WTC11 (cell line): ENCODE measurements around the gene KRT72. TPM values are rescaled to one million over a fixed set of nuclear protein-coding genes. Genes with fewer than 3 reads are reported as not detected.

Source experiments
- ATAC-seq: fragments of 200-7000 bp; cut with Tn5 transposase; 2 replicates; pipeline ENCODE4 v1.10.0; 2021; ENCODE audit warnings: mild to moderate bottlenecking, moderate library complexity
- CTCF ChIA-PET: fragments of 300-600 bp; sonication (Branson Sonifier 250); formaldehyde crosslinking; loops from one replicate; lab custom pipeline; 2021; ENCODE audit warnings: antibody characterized with exemption; lab: Charles Lee
- POLR2A ChIA-PET: fragments of 350-600 bp; sonication (Branson Sonifier 250); formaldehyde crosslinking; loops from one replicate; lab custom pipeline; 2021; ENCODE audit warnings: antibody characterized with exemption; lab: Charles Lee
- DNase-seq: peaks from one replicate; pipeline ENCODE4 v3.0.0; 2021; ENCODE audit warnings: low spot score
- H3K27ac Mint-ChIP-seq: 2 replicates; pipeline ENCODE4 v1.8.0; 2021; ENCODE audit warnings: mixed read lengths
- H3K27me3 Mint-ChIP-seq: 2 replicates; pipeline ENCODE4 v1.8.0; 2021; ENCODE audit warnings: low read depth, mild to moderate bottlenecking, moderate library complexity, mixed read lengths
- H3K36me3 Mint-ChIP-seq: 2 replicates; pipeline ENCODE4 v1.8.0; 2021; ENCODE audit warnings: mixed read lengths
- H3K4me1 Mint-ChIP-seq: 2 replicates; pipeline ENCODE4 v1.8.0; 2022; ENCODE audit warnings: mixed read lengths
- H3K4me3 Mint-ChIP-seq: 2 replicates; pipeline ENCODE4 v1.8.0; 2021; ENCODE audit warnings: mild to moderate bottlenecking, moderate library complexity, mixed read lengths
- H3K9me3 Mint-ChIP-seq: 2 replicates; pipeline ENCODE4 v1.8.0; 2021; ENCODE audit warnings: mixed read lengths
- ATF6 ChIP-seq: sonication (generic); formaldehyde crosslinking; IDR thresholded peaks from 2 replicates; pipeline ENCODE4 v1.8.1; 2023; ENCODE audit warnings: mild to moderate bottlenecking, missing genetic modification reagents
- CDX4 ChIP-seq: fragments of 250-450 bp; sonication (Bioruptor Pico); IDR thresholded peaks from 2 replicates; pipeline ENCODE4 v1.9.0; 2021; ENCODE audit warnings: moderate library complexity, mild to moderate bottlenecking, inconsistent platforms, borderline replicate concordance
- E2F1 ChIP-seq: sonication (generic); formaldehyde crosslinking; IDR thresholded peaks from 2 replicates; pipeline ENCODE4 v1.8.0; 2022; ENCODE audit warnings: mild to moderate bottlenecking, missing genetic modification reagents
- FOXP4 ChIP-seq: sonication (generic); formaldehyde crosslinking; IDR thresholded peaks from 2 replicates; pipeline ENCODE4 v1.8.0; 2022; ENCODE audit warnings: mild to moderate bottlenecking, missing genetic modification reagents
- IRF1 ChIP-seq: sonication (generic); formaldehyde crosslinking; IDR thresholded peaks from 2 replicates; pipeline ENCODE4 v1.8.0; 2023; ENCODE audit warnings: missing genetic modification reagents
- IRF2 ChIP-seq: sonication (generic); formaldehyde crosslinking; IDR thresholded peaks from 2 replicates; pipeline ENCODE4 v1.8.0; 2022; ENCODE audit warnings: low read depth, missing genetic modification reagents, borderline replicate concordance
- JAZF1 ChIP-seq: fragments of 250-450 bp; sonication (Bioruptor Pico); IDR thresholded peaks from 2 replicates; pipeline ENCODE4 v1.9.0; 2021; ENCODE audit warnings: moderate library complexity, mild to moderate bottlenecking, inconsistent platforms
- MAX ChIP-seq: sonication (generic); formaldehyde crosslinking; IDR thresholded peaks from 2 replicates; pipeline ENCODE4 v1.8.0; 2022; ENCODE audit warnings: mild to moderate bottlenecking, missing genetic modification reagents
- MLX ChIP-seq: sonication (generic); formaldehyde crosslinking; IDR thresholded peaks from 2 replicates; pipeline ENCODE4 v1.8.1; 2023; ENCODE audit warnings: mild to moderate bottlenecking, missing genetic modification reagents, moderate library complexity
- NR3C1 ChIP-seq: sonication (generic); formaldehyde crosslinking; conservative IDR thresholded peaks from 2 replicates; pipeline ENCODE4 v1.8.1; 2023; ENCODE audit warnings: low read depth, mild to moderate bottlenecking, missing genetic modification reagents
- RELA ChIP-seq: sonication (generic); formaldehyde crosslinking; IDR thresholded peaks from 2 replicates; pipeline ENCODE4 v1.8.1; 2022; ENCODE audit warnings: missing genetic modification reagents, mild to moderate bottlenecking, borderline replicate concordance
- STAT6 ChIP-seq: sonication (generic); formaldehyde crosslinking; conservative IDR thresholded peaks from 2 replicates; pipeline ENCODE4 v1.8.1; 2023; ENCODE audit warnings: mild to moderate bottlenecking, low read depth, missing genetic modification reagents, moderate library complexity
- USF1 ChIP-seq: sonication (generic); formaldehyde crosslinking; IDR thresholded peaks from 2 replicates; pipeline ENCODE4 v1.8.0; 2022; ENCODE audit warnings: mild to moderate bottlenecking, missing genetic modification reagents
- ZBTB43 ChIP-seq: sonication (generic); formaldehyde crosslinking; IDR thresholded peaks from 2 replicates; pipeline ENCODE4 v1.8.1; 2023; ENCODE audit warnings: mild to moderate bottlenecking, missing genetic modification reagents
- ZMAT4 ChIP-seq: fragments of 250-450 bp; sonication (Bioruptor Pico); IDR thresholded peaks from 2 replicates; pipeline ENCODE4 v1.9.0; 2021; ENCODE audit warnings: mild to moderate bottlenecking
- ZNF317 ChIP-seq: sonication (generic); formaldehyde crosslinking; IDR thresholded peaks from 2 replicates; pipeline ENCODE4 v1.8.1; 2023; ENCODE audit warnings: low read depth, mild to moderate bottlenecking, moderate library complexity, missing genetic modification reagents, borderline replicate concordance
- ZNF671 ChIP-seq: fragments of 250-450 bp; sonication (Bioruptor Pico); IDR thresholded peaks from 2 replicates; pipeline ENCODE4 v1.8.0; 2021; ENCODE audit warnings: mild to moderate bottlenecking
- total RNA-seq: library from RNA; stranded (reverse); gene quantifications from 3 replicates; pipeline ENCODE4 v1.2.3, GENCODE V29; 2021

The KRT72 gene
- total RNA-seq, 1 experiment from 2014 or later: not detected

GRCh38 chr12:52630008-52630500 is 28.8 kb upstream of the KRT72 start:
- Mint-ChIP-seq H3K27me3 (no peaks in the 10 kb centered on the region), H3K27ac (no peak overlapping the region), H3K4me1 (peaks cover 6% of the 10 kb centered on the region), H3K36me3 (no peaks in the 10 kb centered on the region), H3K4me3 (no peak overlapping the region), H3K9me3 (no peaks in the 10 kb centered on the region)
- DNase-seq (no peak), ATAC-seq (no peak)
- TF ChIP-seq RELA (CRISPR knock-in tag): no peak
- no peak for TF ChIP-seq ZBTB43 (CRISPR knock-in tag)
- no peak for TF ChIP-seq IRF2
- TF ChIP-seq ZNF317 (CRISPR knock-in tag): no peak
- ChIA-PET POLR2A (no interaction called here), CTCF (no interaction called here)

- H3K4me1 Mint-ChIP-seq: peaks cover 6% of the 10 kb centered on the region
- ATAC-seq (no peak), DNase-seq (no peak)
- no peaks in the 10 kb centered on the region for H3K27me3 Mint-ChIP-seq
- no peaks in the 10 kb centered on the region for H3K9me3 Mint-ChIP-seq
- ChIA-PET POLR2A (no interaction called here), CTCF (no interaction called here)
- no peaks in the 10 kb centered on the region for H3K36me3 Mint-ChIP-seq
- H3K27ac Mint-ChIP-seq: no peak overlapping the region
- TF ChIP-seq ZNF671: no peak
- TF ChIP-seq ATF6 (CRISPR knock-in tag): no peak
- no peak for TF ChIP-seq FOXP4 (CRISPR knock-in tag)
- TF ChIP-seq MAX (CRISPR knock-in tag): no peak
- H3K4me3 Mint-ChIP-seq: no peak overlapping the region
Observed at GRCh38 chr12:52629281-52630007, 28.2 kb upstream of the KRT72 start.

- Mint-ChIP-seq H3K9me3 (no peaks in the 10 kb centered on the region), H3K36me3 (no peaks in the 10 kb centered on the region), H3K4me1 (peaks cover 6% of the 10 kb centered on the region), H3K27ac (no peak overlapping the region), H3K4me3 (no peak overlapping the region), H3K27me3 (no peaks in the 10 kb centered on the region)
- ChIA-PET CTCF (no interaction called here), POLR2A (no interaction called here)
- ATAC-seq (no peak), DNase-seq (no peak)
- TF ChIP-seq STAT6: no peak
- TF ChIP-seq MLX: no peak
- TF ChIP-seq E2F1: no peak
- no peak for TF ChIP-seq CDX4 (CRISPR knock-in tag)
- TF ChIP-seq NR3C1 (CRISPR knock-in tag): no peak
- no peak for TF ChIP-seq JAZF1 (CRISPR knock-in tag)
- no peak for TF ChIP-seq IRF1
- TF ChIP-seq USF1: no peak
- TF ChIP-seq ZMAT4: no peak
Observed at GRCh38 chr12:52628841-52629240, 27.6 kb upstream of the KRT72 start.
